Stomach (tissue), 19 donors: ENCODE data around the gene CT45A3. TPM values are rescaled to one million over a fixed set of nuclear protein-coding genes. Genes with fewer than 3 reads are reported as not detected.
"Not testable (repeated sequence)": the region's sequence is repeated elsewhere in the genome, so short reads cannot be mapped to it uniquely, and the experiment has no call there.

ENCODE experiments used
- DNase-seq, 2 donors: peaks; one replicate each; pipeline versions ENCODE4 v3.0.0 to v3.0.0-alpha.2; 2013 to 2019
- H3K27ac ChIP-seq, 5 donors: fragments of 200-600 bp in 4 of 5; sonication (generic) in 4 of 5; one replicate each; pipeline ENCODE4 v1.5.1; 2013 to 2019; ENCODE audit warnings: mild to moderate bottlenecking in 1 of 5, moderate library complexity in 1 of 5
- H3K27me3 ChIP-seq, 3 donors: fragments of 200-600 bp; sonication (generic); one replicate each; pipeline ENCODE4 v1.5.1; 2017 to 2019; ENCODE audit warnings: mixed run types in 1 of 3
- H3K36me3 ChIP-seq, 4 donors: fragments of 200-600 bp; sonication (generic); 1 replicate in 3 of 4; 2 replicates in 1 of 4; pipeline ENCODE4 v1.5.1; 2016 to 2019
- H3K4me1 ChIP-seq, 4 donors: fragments of 200-600 bp; sonication (generic); one replicate each; pipeline ENCODE4 v1.5.1; 2016 to 2019
- H3K4me3 ChIP-seq, 4 donors: fragments of 200-600 bp; sonication (generic) in 3 of 4; one replicate each; pipeline ENCODE4 v1.5.1; 2016 to 2019; ENCODE audit warnings: mild to moderate bottlenecking in 1 of 4
- H3K9me3 ChIP-seq, 4 donors: fragments of 200-600 bp; sonication (generic); one replicate each; pipeline ENCODE4 v1.5.1; 2016 to 2019
- CTCF ChIP-seq, 7 experiments: fragments of 450-650 bp in 4 of 7; fragments of 200-600 bp in 3 of 7; sonication (generic) in 3 of 7; IDR thresholded peaks; one replicate each; pipeline ENCODE4 v1.5.1; 2016 to 2019; ENCODE audit warnings: antibody characterized with exemption in 7 of 7, control low read depth in 2 of 7, mild to moderate bottlenecking in 1 of 7
- EP300 ChIP-seq: sonication (generic); formaldehyde crosslinking; IDR thresholded peaks from one replicate; pipeline ENCODE4 v1.6.1; 2017; ENCODE audit warnings: antibody characterized with exemption
- POLR2A ChIP-seq, 4 donors: fragments of 450-650 bp; IDR thresholded peaks; one replicate each; pipeline ENCODE4 v1.6.1; 2016; ENCODE audit warnings: antibody characterized with exemption in 4 of 4, control low read depth in 2 of 4, mild to moderate bottlenecking in 1 of 4, moderate library complexity in 1 of 4
- POLR2AphosphoS5 ChIP-seq, 3 donors: sonication (generic); formaldehyde crosslinking; IDR thresholded peaks; one replicate each; pipeline ENCODE4 v1.6.1; 2016; ENCODE audit warnings: antibody characterized with exemption in 3 of 3
- WGBS, 5 donors: extraction: QIAGEN DNeasy Blood & Tissue Kit in 3 of 5; methylation state at CpG; one replicate each; pipeline versions ENCODE4 v1.1.5 to v1.1.7; 2013 to 2018; 5-methylcytosine and 5-hydroxymethylcytosine counted together
- intact Hi-C: fragments of 100-400 bp; cut with DNase I; formaldehyde crosslinking; loops from one replicate; pipeline ENCODE4 v1.15.1; 2023; ENCODE audit warnings: low total_unique reads
- long read RNA-seq, 10 donors: transcript quantifications; one replicate each; lab custom pipeline, GENCODE V29; 2026
- polyA plus RNA-seq, 3 donors: library from polyadenylated mRNA; stranded (reverse); fragments of 200-250 nt; gene quantifications; one replicate each; pipeline ENCODE4 v1.2.3, GENCODE V29; 2013
- total RNA-seq, 5 donors: library from RNA; depleted of rRNA; stranded (reverse); fragments of >200 nt; gene quantifications; one replicate each; pipeline versions ENCODE4 v1.1.0 to v1.2.3, GENCODE V29; 2014 to 2016
- donor health status: healthy with polysubstance abuse.
- donor health status: Bipolar disorder and iron deficiency.
- donor health status: healthy.

Gene CT45A3
- not detected for total RNA-seq
- polyA plus RNA-seq: not detected
- long read RNA-seq, donor 1: 0 reads
- long read RNA-seq, donor 2: 0 reads
- long read RNA-seq, donor 3: 0 reads
- long read RNA-seq, donor 4: 0 reads
- long read RNA-seq, donor 5: 0 reads
- long read RNA-seq, donor 6: 0 reads
- long read RNA-seq, donor 7: 0 reads
- long read RNA-seq, donor 8: 0 reads
- long read RNA-seq, donor 9: 0 reads
- long read RNA-seq, donor 10: 0 reads

GRCh38 chrX:135768091-135768490 is at the start of gene CT45A3:
CT45A3 (minus strand) TSS chrX:135768191; CDS start chrX:135764444, 3,747 bp downstream.
- H3K9me3 ChIP-seq, H3K4me1 ChIP-seq, H3K27ac ChIP-seq, H3K27me3 ChIP-seq, H3K4me3 ChIP-seq, H3K36me3 ChIP-seq, intact Hi-C loops, DNase-seq: not testable (repeated sequence)
- no CpG with 5 or more reads among the region's 17 CpGs for WGBS, 5 donors

GRCh38 chrX:135802687-135803086 is 34.7 kb upstream of the CT45A3 start, which contains the start of gene CT45A6:
CT45A6 (minus strand) TSS chrX:135802787; CDS start chrX:135798993, 3,794 bp downstream.
- WGBS, 5 donors: no CpG with 5 or more reads among the region's 16 CpGs
- H3K4me1 ChIP-seq, H3K27ac ChIP-seq, H3K9me3 ChIP-seq, H3K27me3 ChIP-seq, H3K36me3 ChIP-seq, intact Hi-C loops, DNase-seq, H3K4me3 ChIP-seq: not testable (repeated sequence)

GRCh38 chrX:135785403-135785802 is 17.4 kb upstream of the CT45A3 start, which contains the start of gene CT45A5:
CT45A5 (minus strand) TSS chrX:135785503; CDS start chrX:135781729, 3,774 bp downstream.
- H3K36me3 ChIP-seq, DNase-seq, H3K27ac ChIP-seq, intact Hi-C loops, H3K27me3 ChIP-seq, H3K4me3 ChIP-seq, H3K4me1 ChIP-seq, H3K9me3 ChIP-seq: not testable (repeated sequence)
- WGBS, 5 donors: no CpG with 5 or more reads among the region's 16 CpGs

GRCh38 chrX:135744739-135745138 is 23.3 kb downstream of the CT45A3 start:
- H3K4me3 ChIP-seq: not testable (repeated sequence)

GRCh38 chrX:135741192-135741715 is 26.7 kb downstream of the CT45A3 start:
- 80 to 90% (median 89%) methylated on average over 11 to 23 of the region's 23 CpGs for WGBS, 5 donors
- no peaks in the 10 kb centered on the region for H3K9me3 ChIP-seq
- no peak overlapping the region for H3K27ac ChIP-seq
- H3K4me1 ChIP-seq: no peaks in the 10 kb centered on the region
- H3K27me3 ChIP-seq: no peaks in the 10 kb centered on the region
- no peak overlapping the region for H3K4me3 ChIP-seq
- DNase-seq: no peak
- intact Hi-C loops: no loop called here
- TF ChIP-seq POLR2A (IDR thresholded peaks at IDR 0.05) (no peak), CTCF (IDR thresholded peaks at IDR 0.05) (no peak), POLR2AphosphoS5 (IDR thresholded peaks at IDR 0.05) (no peak), EP300 (no peak)
- no peaks in the 10 kb centered on the region for H3K36me3 ChIP-seq

More at GRCh38 chrX:135744739-135745138, 23.3 kb downstream of the CT45A3 start:
- H3K4me1 ChIP-seq, intact Hi-C loops, H3K36me3 ChIP-seq, H3K27me3 ChIP-seq, H3K9me3 ChIP-seq, H3K27ac ChIP-seq, DNase-seq: not testable (repeated sequence)
- WGBS, 5 donors: 84 to 100% (median 86%) methylated on average over 3 to 4 of the region's 4 CpGs

GRCh38 chrX:135740681-135741149 is 27.3 kb downstream of the CT45A3 start:
- Histone ChIP-seq H3K27ac (no peak overlapping the region), H3K9me3 (no peaks in the 10 kb centered on the region), H3K4me3 (no peak overlapping the region), H3K27me3 (no peaks in the 10 kb centered on the region), H3K4me1 (no peaks in the 10 kb centered on the region), H3K36me3 (no peaks in the 10 kb centered on the region)
- peak; percentile 12 to 35 for DNase-seq
- TF ChIP-seq EP300: no peak
- peak in 1 of 7 experiments; percentile 18 for TF ChIP-seq CTCF (IDR thresholded peaks at IDR 0.05)
- intact Hi-C loops: no loop called here
- 54 to 66% (median 63%) methylated on average over 16 to 18 of the region's 18 CpGs for WGBS, 5 donors
